ENCODE data around the gene TGM3.
A peak's percentile ranks its signal among the peaks of the same experiment; 100 is the strongest.

Gene TGM3

GRCh38 chr20:2292416-2293110 is 3.2 kb upstream of the TGM3 start:
- no peak overlapping the region for H3K4me3 ChIP-seq (ENCODE audit: low read length)
- TF ChIP-seq, protein P1, sequence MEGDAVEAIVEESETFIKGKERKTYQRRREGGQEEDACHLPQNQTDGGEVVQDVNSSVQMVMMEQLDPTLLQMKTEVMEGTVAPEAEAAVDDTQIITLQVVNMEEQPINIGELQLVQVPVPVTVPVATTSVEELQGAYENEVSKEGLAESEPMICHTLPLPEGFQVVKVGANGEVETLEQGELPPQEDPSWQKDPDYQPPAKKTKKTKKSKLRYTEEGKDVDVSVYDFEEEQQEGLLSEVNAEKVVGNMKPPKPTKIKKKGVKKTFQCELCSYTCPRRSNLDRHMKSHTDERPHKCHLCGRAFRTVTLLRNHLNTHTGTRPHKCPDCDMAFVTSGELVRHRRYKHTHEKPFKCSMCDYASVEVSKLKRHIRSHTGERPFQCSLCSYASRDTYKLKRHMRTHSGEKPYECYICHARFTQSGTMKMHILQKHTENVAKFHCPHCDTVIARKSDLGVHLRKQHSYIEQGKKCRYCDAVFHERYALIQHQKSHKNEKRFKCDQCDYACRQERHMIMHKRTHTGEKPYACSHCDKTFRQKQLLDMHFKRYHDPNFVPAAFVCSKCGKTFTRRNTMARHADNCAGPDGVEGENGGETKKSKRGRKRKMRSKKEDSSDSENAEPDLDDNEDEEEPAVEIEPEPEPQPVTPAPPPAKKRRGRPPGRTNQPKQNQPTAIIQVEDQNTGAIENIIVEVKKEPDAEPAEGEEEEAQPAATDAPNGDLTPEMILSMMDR (IDR thresholded peaks at IDR 0.05; ENCODE audit: insufficient read depth, low read depth, low read length, missing control alignments), result no peak
- peak; percentile 65 for DNase-seq (ENCODE audit: low read depth)

DNA sequence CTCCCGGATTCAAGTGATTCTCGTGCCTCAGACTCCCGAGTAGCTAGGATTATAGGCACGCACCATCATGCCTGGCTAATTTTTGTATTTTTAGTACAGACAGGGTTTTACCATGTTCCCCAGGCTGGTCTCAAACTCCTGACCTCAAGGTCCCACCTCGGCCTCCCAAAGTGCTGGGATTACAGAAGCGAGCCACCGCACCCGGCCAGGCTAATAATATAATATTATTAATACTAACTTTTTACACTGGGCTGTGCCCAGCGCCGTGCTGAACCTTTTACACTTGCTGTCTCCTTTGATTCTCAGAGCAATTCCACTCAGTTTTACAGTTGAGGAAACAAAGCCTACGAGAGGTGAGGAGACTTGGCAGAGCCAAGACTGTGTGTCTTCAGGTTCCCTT is 2.3 kb upstream of the TGM3 start:
- DNase-seq (ENCODE audit: low read depth), result no peak
- H3K4me3 ChIP-seq (ENCODE audit: low read length), result no peak overlapping the region
- TF ChIP-seq, protein P1 (IDR thresholded peaks at IDR 0.05; ENCODE audit: insufficient read depth, low read depth, low read length, missing control alignments), result no peak

DNA sequence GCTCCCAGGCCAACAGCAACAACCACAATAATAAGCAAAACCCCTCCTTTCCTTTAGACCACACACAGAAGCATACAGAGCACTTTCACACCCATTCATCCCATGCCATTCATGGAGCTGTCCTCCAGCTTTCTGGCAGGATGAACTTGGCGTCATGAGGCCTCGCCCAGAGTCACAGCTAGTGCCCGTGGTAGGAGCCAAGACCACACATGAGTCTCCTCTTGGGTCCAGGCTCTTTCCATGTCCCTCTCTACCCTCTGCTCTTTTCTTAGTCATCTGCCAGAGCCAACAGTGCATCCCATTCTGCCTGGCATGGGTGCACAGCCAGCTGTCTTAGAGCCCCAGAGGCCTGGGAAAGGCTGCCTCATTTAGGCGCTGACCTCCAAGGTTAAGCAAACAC is 1.8 kb upstream of the TGM3 start:
- TF ChIP-seq, protein P1 (IDR thresholded peaks at IDR 0.05; ENCODE audit: insufficient read depth, low read depth, low read length, missing control alignments), result no peak
- no peak for DNase-seq (ENCODE audit: low read depth)

GRCh38 chr20:2295286-2295685 is 515 bp upstream of the TGM3 start:
- no peak for DNase-seq (ENCODE audit: low read depth)
- TF ChIP-seq, protein P1 (IDR thresholded peaks at IDR 0.05; ENCODE audit: insufficient read depth, low read depth, low read length, missing control alignments), result no peak
- H3K4me3 ChIP-seq (ENCODE audit: low read length), result no peak overlapping the region

More for the DNA sequence above, 1.8 kb upstream of the TGM3 start:
- no peak overlapping the region for H3K4me3 ChIP-seq (ENCODE audit: low read length)

- no peak for DNase-seq (ENCODE audit: low read depth)
- TF ChIP-seq, protein P1 (IDR thresholded peaks at IDR 0.05; ENCODE audit: insufficient read depth, low read depth, low read length, missing control alignments), result no peak
- no peak overlapping the region for H3K4me3 ChIP-seq (ENCODE audit: low read length)
These were observed 939 bp downstream of the TGM3 start for GRCh38 chr20:2296524-2297356.

GRCh38 chr20:2297357-2297728 is 1.5 kb downstream of the TGM3 start:
- no peak for DNase-seq (ENCODE audit: low read depth)
- no peak overlapping the region for H3K4me3 ChIP-seq (ENCODE audit: low read length)
- TF ChIP-seq, protein P1 (IDR thresholded peaks at IDR 0.05; ENCODE audit: insufficient read depth, low read depth, low read length, missing control alignments), result no peak

Measured in epithelial cell of esophagus (primary cell).